Measurements from ENCODE around the gene USH1C.

The USH1C gene

GRCh38 chr11:17554487-17554886, 10.3 kb upstream of the USH1C start:
- Histone ChIP-seq H4K91ac (ENCODE audit: low read depth, low read length, poor library complexity) (no peak overlapping the region), H3K79me1 (ENCODE audit: low read depth, low read length) (no peaks in the 10 kb centered on the region), H3K4me1 (ENCODE audit: control insufficient read depth in 2 of 2, insufficient read depth in 1 of 2, low read depth in 1 of 2, low read length in 2 of 2) (peaks cover 0 to 9% of the 10 kb centered on the region in 2 donors), H3K9ac (ENCODE audit: low read depth, low read length, poor library complexity) (no peak overlapping the region), H2BK120ac (ENCODE audit: low read depth, low read length) (no peak overlapping the region), H3K14ac (ENCODE audit: low read length) (no peak overlapping the region), H2BK15ac (ENCODE audit: low read length) (no peak overlapping the region), H3K9me3 (replicated peaks in 1 of 2; ENCODE audit: control insufficient read depth in 2 of 2, insufficient read depth in 1 of 2, low read depth in 1 of 2, low read length in 2 of 2) (no peaks in the 10 kb centered on the region), H2BK12ac (ENCODE audit: low read length) (no peak overlapping the region), H3K4me2 (ENCODE audit: insufficient read depth, low read length, poor library complexity, severe bottlenecking) (no peak overlapping the region), H2AK5ac (ENCODE audit: low read depth, low read length) (no peak overlapping the region), H3K23ac (ENCODE audit: low read depth, low read length, poor library complexity) (no peak overlapping the region), H3K4ac (ENCODE audit: low read length) (no peak overlapping the region), H3K36me3 (replicated peaks in 1 of 2; ENCODE audit: control insufficient read depth in 2 of 2, insufficient read depth in 2 of 2, low read length in 2 of 2) (no peaks in the 10 kb centered on the region), H3K18ac (ENCODE audit: low read length) (no peak overlapping the region), H2AFZ (ENCODE audit: low read length) (no peak overlapping the region), H3K4me3 (ENCODE audit: low read length in 2 of 2) (no peak overlapping the region), H2BK5ac (ENCODE audit: low read length) (no peak overlapping the region), H3K27me3 (ENCODE audit: control insufficient read depth in 3 of 3, insufficient read depth in 3 of 3, low read depth in 1 of 3, low read length in 3 of 3) (peaks cover 0 to 3% (median 0%) of the 10 kb centered on the region in 3 experiments), H4K8ac (ENCODE audit: low read depth, low read length) (no peak overlapping the region), H3K27ac (replicated peaks; ENCODE audit: low read length) (no peak overlapping the region)
- DNase-seq (ENCODE audit: low spot score) = no peak
- WGBS, 2 donors (ENCODE audit: extremely low coverage in 2 of 2, insufficient read length in 2 of 2, insufficient replicate concordance in 1 of 2) = no CpG with 5 or more reads among the region's 4 CpGs

DNA sequence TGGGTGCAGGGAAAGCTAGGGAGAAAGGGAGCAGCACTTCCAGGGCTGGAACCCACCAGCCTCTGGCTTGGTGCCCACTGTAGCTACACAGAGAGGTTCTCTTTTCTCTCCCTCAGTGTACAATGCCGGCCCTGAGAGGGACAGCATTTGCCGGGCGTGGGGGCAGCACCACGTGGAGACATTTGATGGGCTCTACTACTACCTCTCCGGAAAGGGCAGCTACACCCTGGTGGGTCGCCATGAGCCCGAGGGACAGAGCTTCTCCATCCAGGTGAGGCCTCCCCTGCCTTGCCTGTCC, 9.0 kb upstream of the USH1C start:
- Histone ChIP-seq H3K23ac (ENCODE audit: low read depth, low read length, poor library complexity) (peak overlapping the region; percentile 40), H2BK15ac (ENCODE audit: low read length) (no peak overlapping the region), H3K4me3 (ENCODE audit: low read length in 2 of 2) (no peak overlapping the region), H2BK5ac (ENCODE audit: low read length) (peak overlapping the region; percentile 15), H2AK5ac (ENCODE audit: low read depth, low read length) (peak overlapping the region; percentile 58), H3K27me3 (ENCODE audit: control insufficient read depth in 3 of 3, insufficient read depth in 3 of 3, low read depth in 1 of 3, low read length in 3 of 3) (peaks cover 0 to 3% (median 0%) of the 10 kb centered on the region in 3 experiments), H2AFZ (ENCODE audit: low read length) (no peak overlapping the region), H3K36me3 (replicated peaks in 1 of 2; ENCODE audit: control insufficient read depth in 2 of 2, insufficient read depth in 2 of 2, low read length in 2 of 2) (no peaks in the 10 kb centered on the region), H3K4me1 (ENCODE audit: control insufficient read depth in 2 of 2, insufficient read depth in 1 of 2, low read depth in 1 of 2, low read length in 2 of 2) (peaks cover 0 to 9% of the 10 kb centered on the region in 2 donors), H3K4me2 (ENCODE audit: insufficient read depth, low read length, poor library complexity, severe bottlenecking) (no peak overlapping the region), H3K14ac (ENCODE audit: low read length) (peak overlapping the region; percentile 25), H2BK12ac (ENCODE audit: low read length) (no peak overlapping the region), H3K9ac (ENCODE audit: low read depth, low read length, poor library complexity) (no peak overlapping the region), H4K8ac (ENCODE audit: low read depth, low read length) (no peak overlapping the region), H3K9me3 (replicated peaks in 1 of 2; ENCODE audit: control insufficient read depth in 2 of 2, insufficient read depth in 1 of 2, low read depth in 1 of 2, low read length in 2 of 2) (no peaks in the 10 kb centered on the region), H3K27ac (replicated peaks; ENCODE audit: low read length) (no peak overlapping the region), H2BK120ac (ENCODE audit: low read depth, low read length) (peak overlapping the region; percentile 75), H3K18ac (ENCODE audit: low read length) (peak overlapping the region; percentile 35), H3K79me1 (ENCODE audit: low read depth, low read length) (no peaks in the 10 kb centered on the region), H4K91ac (ENCODE audit: low read depth, low read length, poor library complexity) (no peak overlapping the region), H3K4ac (ENCODE audit: low read length) (no peak overlapping the region)
- no peak for DNase-seq (ENCODE audit: low spot score)
- no CpG with 5 or more reads among the region's 7 CpGs for WGBS, 2 donors (ENCODE audit: extremely low coverage in 2 of 2, insufficient read length in 2 of 2, insufficient replicate concordance in 1 of 2)

DNA sequence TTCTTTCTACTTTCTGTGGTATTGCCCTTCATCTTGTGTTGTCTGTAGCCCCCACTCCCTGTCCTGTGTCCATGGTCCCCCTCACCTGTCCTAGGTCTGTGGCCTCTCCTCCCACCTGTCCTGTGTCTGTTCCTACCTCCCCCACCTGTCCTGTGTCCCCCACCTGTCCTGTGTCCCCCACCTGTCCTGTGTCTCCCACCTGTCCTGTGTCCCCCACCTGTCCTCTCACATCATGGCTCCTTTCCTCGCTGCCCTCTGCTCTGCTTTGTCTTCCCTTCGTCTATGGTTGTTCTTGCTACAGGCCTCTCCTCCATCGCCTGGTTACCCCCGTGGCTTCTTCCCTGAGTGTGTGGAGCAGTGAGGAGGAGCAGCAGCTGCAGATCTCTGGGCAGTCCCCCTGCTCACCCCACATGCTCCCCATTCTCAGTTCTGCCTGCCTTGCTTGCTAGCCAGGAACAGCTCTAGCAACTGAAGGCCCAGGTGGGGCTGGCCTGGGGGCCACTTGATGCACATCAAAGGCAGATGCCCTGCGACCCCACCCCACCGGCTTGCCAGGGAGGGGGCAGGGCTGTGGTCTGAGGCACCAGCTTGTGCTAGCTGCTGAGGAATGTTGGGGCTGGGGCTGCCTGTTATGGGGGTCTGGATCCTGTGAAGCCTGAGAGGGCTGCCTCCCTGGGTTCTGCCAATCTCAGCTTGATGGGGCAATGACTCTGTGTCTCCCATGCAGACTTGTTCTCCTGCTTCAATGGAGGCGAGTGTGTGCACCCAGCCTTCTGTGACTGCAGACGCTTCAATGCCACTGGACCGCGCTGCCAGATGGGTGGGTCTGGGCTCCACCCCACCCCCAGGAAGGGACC, 8.4 kb upstream of the USH1C start:
- Histone ChIP-seq H3K23ac (ENCODE audit: low read depth, low read length, poor library complexity) (peak overlapping the region; percentile 40), H2AK5ac (ENCODE audit: low read depth, low read length) (peak overlapping the region; percentile 58), H3K4me3 (ENCODE audit: low read length in 2 of 2) (no peak overlapping the region), H3K9ac (ENCODE audit: low read depth, low read length, poor library complexity) (no peak overlapping the region), H2BK5ac (ENCODE audit: low read length) (peak overlapping the region; percentile 15), H3K79me1 (ENCODE audit: low read depth, low read length) (no peaks in the 10 kb centered on the region), H3K4me1 (ENCODE audit: control insufficient read depth in 2 of 2, insufficient read depth in 1 of 2, low read depth in 1 of 2, low read length in 2 of 2) (peaks cover 0 to 9% of the 10 kb centered on the region in 2 donors), H3K18ac (ENCODE audit: low read length) (peak overlapping the region; percentile 78), H2BK120ac (ENCODE audit: low read depth, low read length) (peak overlapping the region; percentile 30), H3K36me3 (replicated peaks in 1 of 2; ENCODE audit: control insufficient read depth in 2 of 2, insufficient read depth in 2 of 2, low read length in 2 of 2) (no peaks in the 10 kb centered on the region), H2BK15ac (ENCODE audit: low read length) (peak overlapping the region; percentile 51), H3K27me3 (ENCODE audit: control insufficient read depth in 3 of 3, insufficient read depth in 3 of 3, low read depth in 1 of 3, low read length in 3 of 3) (peaks cover 0 to 6% (median 0%) of the 10 kb centered on the region in 3 experiments), H4K91ac (ENCODE audit: low read depth, low read length, poor library complexity) (no peak overlapping the region), H3K14ac (ENCODE audit: low read length) (peak overlapping the region; percentile 40), H2AFZ (ENCODE audit: low read length) (no peak overlapping the region), H3K4me2 (ENCODE audit: insufficient read depth, low read length, poor library complexity, severe bottlenecking) (no peak overlapping the region), H2BK12ac (ENCODE audit: low read length) (peak overlapping the region; percentile 12), H4K8ac (ENCODE audit: low read depth, low read length) (no peak overlapping the region), H3K9me3 (replicated peaks in 1 of 2; ENCODE audit: control insufficient read depth in 2 of 2, insufficient read depth in 1 of 2, low read depth in 1 of 2, low read length in 2 of 2) (no peaks in the 10 kb centered on the region), H3K4ac (ENCODE audit: low read length) (no peak overlapping the region), H3K27ac (replicated peaks; ENCODE audit: low read length) (no peak overlapping the region)
- no CpG with 5 or more reads among the region's 10 CpGs for WGBS, 2 donors (ENCODE audit: extremely low coverage in 2 of 2, insufficient read length in 2 of 2, insufficient replicate concordance in 1 of 2)
- DNase-seq (ENCODE audit: low spot score) = no peak

- Histone ChIP-seq H3K9ac (ENCODE audit: low read depth, low read length, poor library complexity) (no peak overlapping the region), H3K14ac (ENCODE audit: low read length) (no peak overlapping the region), H3K4me3 (ENCODE audit: low read length in 2 of 2) (no peak overlapping the region), H3K4me2 (ENCODE audit: insufficient read depth, low read length, poor library complexity, severe bottlenecking) (no peak overlapping the region), H2BK120ac (ENCODE audit: low read depth, low read length) (no peak overlapping the region), H3K36me3 (replicated peaks in 1 of 2; ENCODE audit: control insufficient read depth in 2 of 2, insufficient read depth in 2 of 2, low read length in 2 of 2) (no peaks in the 10 kb centered on the region), H2BK15ac (ENCODE audit: low read length) (peak overlapping the region; percentile 19), H3K27me3 (ENCODE audit: control insufficient read depth in 3 of 3, insufficient read depth in 3 of 3, low read depth in 1 of 3, low read length in 3 of 3) (peaks cover 0 to 12% (median 0%) of the 10 kb centered on the region in 3 experiments), H2BK5ac (ENCODE audit: low read length) (no peak overlapping the region), H4K91ac (ENCODE audit: low read depth, low read length, poor library complexity) (no peak overlapping the region), H3K4ac (ENCODE audit: low read length) (no peak overlapping the region), H2AFZ (ENCODE audit: low read length) (no peak overlapping the region), H3K18ac (ENCODE audit: low read length) (peak overlapping the region; percentile 90), H3K79me1 (ENCODE audit: low read depth, low read length) (no peaks in the 10 kb centered on the region), H3K9me3 (replicated peaks in 1 of 2; ENCODE audit: control insufficient read depth in 2 of 2, insufficient read depth in 1 of 2, low read depth in 1 of 2, low read length in 2 of 2) (no peaks in the 10 kb centered on the region), H3K4me1 (ENCODE audit: control insufficient read depth in 2 of 2, insufficient read depth in 1 of 2, low read depth in 1 of 2, low read length in 2 of 2) (peaks cover 0 to 11% of the 10 kb centered on the region in 2 donors), H3K23ac (ENCODE audit: low read depth, low read length, poor library complexity) (no peak overlapping the region), H2BK12ac (ENCODE audit: low read length) (no peak overlapping the region), H3K27ac (replicated peaks; ENCODE audit: low read length) (no peak overlapping the region), H4K8ac (ENCODE audit: low read depth, low read length) (no peak overlapping the region), H2AK5ac (ENCODE audit: low read depth, low read length) (peak overlapping the region; percentile 58)
- no CpG with 5 or more reads among the region's 4 CpGs for WGBS, 2 donors (ENCODE audit: extremely low coverage in 2 of 2, insufficient read length in 2 of 2, insufficient replicate concordance in 1 of 2)
- DNase-seq (ENCODE audit: low spot score) = no peak
Observed at GRCh38 chr11:17552041-17552355, 7.8 kb upstream of the USH1C start.

Data from neuronal stem cell (in vitro differentiated cells).